T-helper 22 cell (primary cell): ENCODE measurements around the gene FAM171A2.
"Not testable (repeated sequence)": the region's sequence is repeated elsewhere in the genome, so short reads cannot be mapped to it uniquely, and the experiment has no call there.

ENCODE experiments used
- DNase-seq: peaks from one replicate; pipeline ENCODE4 v3.0.0-alpha.2; 2020; ENCODE audit warnings: low read depth

Gene FAM171A2

DNA sequence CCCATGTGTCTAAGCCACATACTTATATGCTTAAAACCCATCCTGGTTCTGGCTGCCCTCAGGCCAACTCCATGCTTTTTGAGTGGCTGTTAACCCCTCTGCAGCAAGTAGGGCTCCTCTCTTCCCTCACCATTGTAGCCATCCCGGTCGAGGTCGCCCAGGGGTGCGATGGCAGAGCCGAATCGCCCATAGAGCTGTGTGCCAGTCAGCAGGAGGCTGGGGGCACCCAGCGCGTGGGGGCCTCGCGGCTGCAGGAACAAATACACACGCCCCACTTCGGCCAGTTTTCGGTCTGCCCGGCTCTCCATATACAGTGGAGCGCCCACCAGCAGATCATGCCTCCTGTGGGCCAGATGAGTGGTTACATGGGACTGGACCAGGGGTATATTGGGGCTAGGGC lies 19.7 kb upstream of the FAM171A2 start:
- no peak for DNase-seq

DNA sequence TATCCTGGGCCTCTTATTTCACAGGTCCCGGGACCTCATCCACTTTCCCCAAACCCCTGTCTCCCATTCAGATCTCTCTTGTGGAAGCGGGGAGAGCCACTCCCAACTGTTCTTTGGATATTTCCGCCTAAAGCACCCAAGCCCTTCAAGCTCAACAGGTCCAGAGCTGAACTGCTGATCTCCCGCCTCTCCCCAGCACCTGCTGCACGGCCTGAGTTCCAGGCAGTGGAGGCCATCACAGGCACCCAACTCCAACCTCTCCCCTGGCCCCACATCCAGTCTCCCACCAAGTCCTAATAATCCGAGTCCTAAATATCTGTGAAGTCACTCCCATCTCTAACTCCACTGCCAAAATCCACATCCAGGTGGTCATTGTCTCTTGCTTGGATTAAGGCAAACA lies 19.3 kb upstream of the FAM171A2 start:
- no peak for DNase-seq

DNA sequence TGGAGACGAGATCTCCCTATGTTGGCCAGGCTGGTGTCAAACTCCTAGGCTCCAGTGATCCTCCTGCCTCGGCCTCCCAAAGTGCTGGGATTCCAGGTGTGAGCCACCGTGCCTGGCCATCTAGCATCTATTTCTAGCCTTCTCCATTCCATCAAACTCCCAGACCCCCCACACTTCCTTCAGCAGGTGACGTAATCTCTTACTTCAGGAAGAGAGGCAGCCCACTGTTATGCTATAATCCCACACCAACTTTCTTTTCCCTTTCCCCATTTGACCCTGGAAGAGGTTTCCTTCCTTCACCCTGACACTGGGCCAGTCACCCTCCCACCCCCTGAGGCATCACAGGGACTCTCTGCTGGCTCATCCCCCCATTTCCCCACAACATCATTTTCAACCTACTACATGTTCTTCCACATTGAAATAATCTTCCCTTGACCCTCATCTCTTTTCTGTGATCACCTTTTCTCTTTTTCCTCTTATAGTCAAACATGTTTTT lies 18.2 kb upstream of the FAM171A2 start:
- no peak for DNase-seq

DNA sequence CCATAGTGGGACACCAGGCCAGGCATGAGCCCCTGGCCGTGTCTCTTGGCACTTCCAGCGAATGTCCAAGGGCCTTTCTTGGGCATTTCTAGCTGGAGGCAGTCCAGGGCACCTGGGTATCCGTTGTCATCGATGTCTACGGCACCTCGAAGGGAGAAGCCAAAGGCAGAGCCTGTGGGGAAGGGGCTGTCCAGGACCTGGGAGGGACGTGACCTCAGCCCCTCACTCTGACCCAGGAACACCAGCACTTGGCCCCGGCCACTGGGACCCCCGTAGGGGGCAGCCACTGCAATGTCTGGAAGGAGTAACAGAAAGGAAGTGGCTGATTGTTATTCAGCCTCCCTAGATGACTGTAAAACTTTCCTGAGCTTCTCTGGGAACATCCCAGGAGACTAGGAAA lies 17.1 kb upstream of the FAM171A2 start:
- DNase-seq: no peak

DNA sequence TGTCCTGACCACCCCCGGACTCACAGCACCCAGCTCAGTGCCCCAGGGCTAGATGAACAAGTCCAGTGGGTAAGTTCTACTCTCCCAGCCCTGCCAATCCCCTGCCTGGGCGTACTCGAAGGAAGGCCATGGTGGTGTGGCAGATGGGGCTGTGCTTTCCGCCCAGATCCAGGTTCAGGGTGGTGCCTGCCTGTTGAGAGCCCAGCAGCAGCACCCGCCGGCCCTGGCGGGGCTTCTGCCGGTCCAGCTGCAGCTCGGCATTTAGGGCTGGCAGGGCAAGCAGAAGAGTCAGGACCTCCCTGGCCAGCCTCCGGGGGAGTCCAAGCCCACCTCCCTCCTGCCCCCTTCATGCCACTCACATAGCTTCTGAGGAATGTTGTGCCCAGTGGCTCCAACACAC lies 16.2 kb upstream of the FAM171A2 start:
- DNase-seq: no peak

DNA sequence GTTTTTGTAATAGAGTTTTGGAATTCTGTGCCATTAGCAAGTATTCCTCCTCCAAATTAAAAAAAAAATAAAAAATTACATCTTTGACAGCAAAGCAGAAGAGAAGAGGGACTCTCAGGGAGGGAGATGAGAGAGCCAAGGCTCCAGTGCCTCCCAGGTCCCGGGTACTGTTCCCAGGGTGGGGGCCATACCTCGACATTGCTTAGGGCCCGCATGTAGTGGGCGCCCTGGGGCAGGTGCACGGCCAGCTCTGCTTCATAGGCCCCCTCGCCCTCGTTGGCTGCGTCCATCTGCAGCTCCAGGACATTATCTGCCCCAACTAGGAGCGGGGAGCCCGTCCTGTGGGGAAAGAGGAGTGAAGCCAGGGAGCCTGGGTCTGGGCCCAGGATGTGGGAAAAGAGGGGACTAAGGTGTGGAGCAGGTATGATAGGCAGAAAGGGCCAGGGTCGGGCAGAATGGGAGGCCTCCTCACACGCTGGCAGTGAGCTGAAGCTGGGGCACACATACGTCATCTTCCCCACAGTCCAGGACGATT lies 14.6 kb upstream of the FAM171A2 start:
- no peak for DNase-seq

DNA sequence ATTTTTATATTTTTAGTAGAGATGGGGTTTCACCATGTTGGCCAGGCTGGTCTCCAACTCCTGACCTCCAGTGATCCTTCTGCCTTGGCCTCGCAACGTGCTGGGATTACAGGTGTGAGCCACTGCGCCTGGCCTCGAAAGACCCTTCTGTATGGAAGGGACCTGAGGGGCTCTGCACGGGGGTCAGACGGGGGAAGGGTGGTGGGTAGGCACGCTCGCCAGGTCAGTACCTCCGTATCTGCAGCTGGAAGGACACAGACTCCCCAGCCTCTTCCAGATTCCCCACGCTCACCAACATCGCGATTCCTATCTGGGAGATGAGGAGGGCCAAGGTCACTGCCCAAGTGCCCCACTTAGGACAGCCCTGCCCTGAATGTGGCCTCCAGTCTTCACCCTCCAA lies 13.1 kb upstream of the FAM171A2 start:
- DNase-seq: no peak

DNA sequence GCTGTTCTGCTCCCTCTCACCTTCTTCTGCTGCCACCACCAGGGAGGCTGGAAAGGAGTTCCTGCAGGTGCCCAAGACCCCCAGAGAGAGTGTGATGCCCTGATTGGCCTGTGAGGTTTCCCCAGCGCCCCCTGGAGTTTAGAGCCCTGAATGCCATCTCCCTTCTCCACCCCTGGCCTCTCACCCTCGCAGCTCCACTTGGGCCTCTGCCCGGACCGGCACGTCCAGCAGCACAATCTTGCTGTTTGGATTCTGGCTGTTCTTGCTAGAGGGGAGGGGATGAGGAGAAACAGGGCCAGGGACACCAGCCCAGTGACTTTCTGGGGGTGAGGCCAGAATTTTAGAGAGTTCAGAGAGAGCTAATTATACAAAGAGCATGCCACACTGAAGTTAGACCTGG lies 12.5 kb upstream of the FAM171A2 start:
- DNase-seq: no peak

DNA sequence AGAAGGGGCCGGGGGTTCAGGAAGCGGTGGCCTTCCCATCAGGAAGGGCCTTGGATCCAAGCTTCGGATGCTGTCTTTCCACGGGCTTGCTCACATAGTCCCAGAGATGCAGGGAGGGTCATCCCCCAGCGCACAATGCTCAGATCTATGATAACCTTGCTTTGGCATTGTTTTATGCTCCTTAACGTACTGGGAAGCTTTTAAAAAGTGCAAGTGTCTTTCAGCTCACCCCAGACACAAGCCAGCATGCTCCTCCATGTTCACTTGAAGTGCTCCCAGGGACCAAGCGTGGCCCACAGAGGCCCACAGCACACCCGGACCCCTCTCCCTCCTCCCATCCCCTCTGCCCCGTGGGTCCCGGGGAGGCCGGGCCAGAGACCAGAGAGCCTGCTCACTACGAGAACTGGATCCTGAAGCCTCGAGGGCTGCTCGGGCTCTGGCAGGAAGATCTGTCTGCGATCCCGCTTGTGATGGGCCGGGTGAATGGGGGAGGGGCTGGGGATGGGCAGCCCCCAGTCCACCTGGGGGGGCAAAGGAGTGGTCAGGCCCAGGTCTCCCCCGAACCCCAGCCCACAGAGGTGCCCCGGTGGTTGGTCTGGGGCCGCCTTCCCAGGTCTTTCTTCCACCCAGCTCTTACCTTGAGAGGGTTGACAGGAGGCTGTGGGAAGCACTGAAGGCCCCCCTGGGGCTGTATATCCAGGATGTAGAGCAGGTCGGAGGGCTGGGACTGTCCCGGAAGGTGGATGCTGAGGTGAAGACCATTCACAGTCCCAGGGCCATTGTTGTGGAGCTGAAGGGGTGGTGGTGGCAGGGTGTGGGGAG lies 11.8 kb upstream of the FAM171A2 start:
- no peak for DNase-seq

DNA sequence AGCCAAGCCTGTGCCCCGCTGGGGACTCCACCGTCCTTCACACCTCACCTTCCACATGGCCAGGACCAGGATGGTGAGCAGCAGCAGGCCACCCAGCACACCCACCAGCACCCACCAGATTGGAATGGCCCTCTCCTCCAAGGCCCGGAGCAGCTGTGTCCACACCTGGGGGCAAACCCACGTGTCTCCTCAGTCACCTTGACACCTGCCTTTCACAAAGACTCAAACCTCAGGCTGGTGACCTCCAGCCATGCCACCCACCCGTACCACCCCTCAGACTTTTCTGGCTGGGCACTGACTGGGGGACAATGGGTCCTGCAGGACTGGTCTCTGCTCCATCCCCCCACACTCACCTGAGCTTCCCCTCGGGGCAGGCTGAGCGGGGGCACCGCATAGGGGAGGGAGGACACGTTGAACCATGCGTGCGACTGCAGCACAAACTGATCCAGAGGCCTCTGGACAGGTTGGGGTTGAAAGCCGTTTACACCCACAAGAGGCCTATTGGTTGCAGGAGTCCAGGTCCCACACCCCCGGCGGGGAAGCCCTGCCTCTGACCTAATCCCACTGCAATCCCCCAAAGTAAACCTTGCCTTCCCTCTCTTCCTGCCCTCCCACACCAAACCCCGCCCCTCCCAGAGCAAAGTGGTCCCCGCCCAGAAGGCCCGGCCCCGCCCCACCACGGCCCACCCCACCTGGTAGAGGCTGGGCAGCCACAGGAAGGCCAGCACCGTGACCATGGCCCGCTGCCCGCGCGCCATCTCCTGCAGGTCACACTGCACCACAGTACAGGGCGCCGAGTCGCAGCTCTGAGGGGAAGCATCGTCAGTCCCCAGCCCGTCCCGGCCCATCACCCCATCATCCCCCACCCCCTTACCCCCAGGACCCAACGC lies 10.9 kb upstream of the FAM171A2 start:
- no peak for DNase-seq

DNA sequence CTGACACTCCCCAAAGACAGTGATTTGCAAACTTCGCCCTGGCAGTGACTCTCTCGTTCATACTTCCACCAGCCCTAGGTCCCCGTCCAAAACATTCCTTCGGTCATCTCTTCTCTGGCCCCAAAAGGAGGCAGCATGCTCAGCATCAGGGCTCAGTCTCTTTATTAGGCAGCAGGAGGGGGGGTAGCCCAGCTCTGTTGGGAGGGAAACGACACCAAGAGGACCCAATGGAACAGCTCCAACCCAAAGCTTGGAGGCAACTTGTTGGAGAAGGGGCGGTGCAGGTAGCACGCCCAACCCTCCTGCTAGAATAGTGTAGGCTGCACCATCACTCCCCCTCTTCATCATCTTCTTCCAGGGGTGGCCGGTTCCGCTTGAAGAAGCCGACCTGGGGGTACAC lies 8.4 kb upstream of the FAM171A2 start:
- no peak for DNase-seq

DNA sequence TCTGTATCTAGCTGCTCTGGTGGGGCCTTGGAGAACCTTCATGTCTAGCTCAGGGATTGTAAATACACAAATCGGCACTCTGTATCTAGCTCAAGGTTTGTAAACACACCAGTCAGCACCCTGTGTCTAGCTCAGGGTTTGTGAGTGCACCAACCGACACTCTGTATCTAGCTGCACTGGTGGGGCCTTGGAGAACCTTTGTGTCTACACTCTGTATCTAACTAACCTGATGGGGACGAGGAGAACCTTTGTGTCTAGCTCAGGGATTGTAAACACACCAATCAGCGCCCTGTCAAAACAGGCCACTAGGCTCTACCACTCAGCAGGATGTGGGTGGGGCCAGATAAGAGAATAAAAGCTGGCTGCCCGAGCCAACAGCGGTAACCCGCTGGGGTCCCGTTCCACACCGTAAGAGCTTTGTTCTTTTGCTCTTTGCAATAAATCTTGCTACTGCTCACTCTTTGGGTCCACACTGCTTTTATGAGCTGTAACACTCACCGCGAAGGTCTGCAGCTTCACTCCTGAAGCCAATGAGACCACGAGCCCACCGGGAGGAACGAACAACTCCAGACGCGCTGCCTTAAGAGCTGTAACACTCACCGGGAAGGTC lies 5.9 kb upstream of the FAM171A2 start:
- not testable (repeated sequence) for DNase-seq

DNA sequence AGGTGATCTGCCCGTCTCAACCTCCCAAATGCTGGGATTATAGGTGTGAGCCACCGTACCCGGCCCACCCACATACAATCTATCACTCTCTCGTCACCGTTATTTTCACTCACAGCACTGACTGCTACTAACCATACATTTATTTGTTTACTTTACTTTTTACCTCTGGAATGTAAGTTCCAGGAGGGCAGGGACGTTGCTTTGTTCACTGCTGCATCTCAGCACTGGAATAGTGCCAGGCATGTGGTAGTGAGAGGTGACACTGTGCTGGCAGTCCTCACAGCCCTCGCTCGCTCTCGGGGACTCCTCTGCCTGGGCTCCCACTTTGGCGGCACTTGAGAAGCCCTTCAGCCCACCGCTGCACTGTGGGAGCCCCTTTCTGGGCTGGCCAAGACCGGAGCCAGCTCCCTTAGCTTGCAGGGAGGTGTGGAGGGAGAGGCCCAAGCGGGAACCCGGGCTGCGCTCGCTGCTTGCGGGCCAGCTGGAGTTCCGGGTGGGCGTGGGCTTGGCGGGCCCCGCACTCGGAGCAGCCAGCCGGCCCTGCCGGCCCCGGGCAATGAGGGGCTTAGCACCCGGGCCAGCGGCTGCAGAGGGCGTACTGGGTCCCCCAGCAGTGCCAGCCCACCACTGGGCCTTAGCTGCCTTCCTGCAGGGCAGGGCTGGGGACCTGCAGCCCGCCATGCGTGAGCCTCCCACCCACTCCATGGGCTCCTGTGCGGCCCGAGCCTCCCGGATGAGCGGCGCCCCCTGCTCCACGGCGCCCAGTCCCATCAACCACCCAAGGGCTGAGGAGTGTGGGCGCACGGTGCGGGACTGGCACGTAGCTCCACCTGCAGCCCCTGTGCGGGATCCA lies 5.0 kb upstream of the FAM171A2 start:
- not testable (repeated sequence) for DNase-seq

DNA sequence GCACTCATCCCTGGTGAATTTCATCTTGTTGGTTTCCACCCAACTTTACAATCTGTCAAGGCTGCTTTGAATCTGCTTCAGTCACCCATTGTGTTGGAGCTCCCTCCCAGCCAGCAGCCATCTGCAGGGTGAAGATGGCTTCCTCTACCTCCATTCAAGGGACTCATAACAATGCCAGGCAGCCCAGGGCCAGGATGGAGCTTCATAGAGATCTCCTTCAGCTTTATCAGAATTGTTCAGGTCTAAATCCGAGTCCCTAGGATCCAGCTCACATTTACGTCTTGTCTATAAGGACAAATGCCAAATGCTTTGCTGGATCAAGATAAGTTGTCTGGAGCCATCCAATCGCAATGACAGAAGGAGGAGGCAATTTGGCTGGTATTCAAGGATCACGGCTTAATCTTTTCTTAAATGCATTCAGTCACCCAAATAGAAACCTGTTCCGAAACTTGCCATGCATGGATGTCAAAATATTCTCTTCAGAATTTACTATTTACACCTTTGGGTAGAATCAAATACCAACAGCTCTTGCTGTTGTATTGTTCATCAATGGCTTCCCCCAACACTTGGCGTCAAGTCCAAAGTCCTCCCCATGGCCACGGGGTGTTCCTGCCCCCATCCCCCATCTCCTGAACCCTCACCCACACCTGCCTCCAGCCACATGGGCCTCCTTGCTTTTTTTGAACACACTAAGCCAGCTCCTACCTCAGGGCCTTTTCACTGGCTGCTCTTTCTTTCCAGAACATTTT lies 3.8 kb upstream of the FAM171A2 start:
- no peak for DNase-seq

DNA sequence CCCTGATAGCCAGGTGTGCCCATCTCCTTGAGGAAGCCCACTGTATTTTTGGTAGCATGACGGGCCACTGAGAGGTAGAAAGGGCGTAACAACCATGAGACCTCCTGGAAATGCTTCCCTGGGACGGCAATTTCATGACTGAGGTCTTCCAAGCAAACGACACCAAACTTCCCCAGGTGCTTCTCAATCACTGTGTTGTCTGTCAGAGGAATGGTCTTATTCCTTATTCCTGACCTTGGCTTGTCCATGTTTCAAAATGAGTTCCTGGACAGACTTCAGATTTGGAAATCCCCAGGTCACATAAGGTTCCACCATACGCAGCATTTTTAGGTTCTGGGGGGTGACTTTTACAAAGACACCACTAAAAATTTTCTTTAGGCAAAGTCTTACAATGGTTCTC lies 1.4 kb upstream of the FAM171A2 start:
- DNase-seq: not testable (repeated sequence)

DNA sequence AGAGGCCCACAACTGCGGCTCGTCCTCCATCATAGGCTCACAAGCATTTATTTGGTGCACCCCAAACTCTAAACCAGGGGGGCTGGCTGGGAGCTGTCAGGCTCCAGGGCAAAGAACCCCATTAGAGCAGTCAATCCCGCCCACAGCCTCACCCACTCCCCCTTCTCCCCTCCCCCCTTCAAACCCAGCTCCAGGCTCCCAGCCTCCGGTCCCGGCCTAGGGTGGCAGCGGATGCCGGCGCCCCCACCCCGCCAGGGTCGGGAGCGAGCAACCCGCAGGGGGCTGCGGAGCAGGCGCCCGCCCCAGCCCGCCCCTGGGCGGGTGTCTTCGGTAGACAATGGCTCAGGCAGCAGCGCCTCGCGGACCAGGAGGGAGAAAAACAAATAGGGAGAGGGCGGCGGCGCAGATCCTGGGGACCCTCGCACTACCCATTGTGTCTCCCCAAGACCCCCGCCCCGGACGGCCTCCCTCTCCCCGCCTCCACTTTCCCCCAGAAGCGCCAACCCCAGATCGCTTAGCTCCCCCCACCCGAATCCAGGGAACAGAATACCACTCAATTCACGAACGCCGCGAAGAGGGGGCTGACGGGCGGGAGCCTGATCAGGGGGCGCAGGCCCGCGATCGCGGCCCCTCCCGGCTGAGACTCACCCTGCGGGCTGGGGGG lies 572 bp downstream of the FAM171A2 start:
- DNase-seq: no peak

DNA sequence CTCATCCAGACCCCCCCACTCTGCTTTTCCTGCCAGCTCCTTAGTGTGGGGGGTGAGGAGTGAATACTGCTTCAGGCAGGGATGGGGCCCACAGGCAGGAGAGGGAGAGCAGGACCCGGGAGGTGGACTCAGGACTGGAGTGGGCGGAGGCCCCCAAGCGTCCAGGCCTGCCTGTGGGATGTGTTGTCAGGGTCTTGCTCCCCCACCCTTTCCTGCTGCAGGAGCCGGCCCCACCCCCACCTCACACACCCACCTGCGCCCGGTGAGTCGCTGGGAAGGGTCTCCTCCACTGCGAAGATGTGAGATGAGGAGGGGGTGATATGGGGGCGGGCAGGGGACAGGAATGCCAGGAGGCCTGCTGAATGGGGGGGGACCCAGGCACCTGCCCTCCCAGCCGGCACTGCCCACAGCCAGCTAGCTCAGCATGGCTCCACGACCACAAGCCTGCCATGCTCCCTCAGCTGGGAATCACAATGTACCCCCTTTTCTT lies 1.1 kb downstream of the FAM171A2 start:
- DNase-seq: no peak

DNA sequence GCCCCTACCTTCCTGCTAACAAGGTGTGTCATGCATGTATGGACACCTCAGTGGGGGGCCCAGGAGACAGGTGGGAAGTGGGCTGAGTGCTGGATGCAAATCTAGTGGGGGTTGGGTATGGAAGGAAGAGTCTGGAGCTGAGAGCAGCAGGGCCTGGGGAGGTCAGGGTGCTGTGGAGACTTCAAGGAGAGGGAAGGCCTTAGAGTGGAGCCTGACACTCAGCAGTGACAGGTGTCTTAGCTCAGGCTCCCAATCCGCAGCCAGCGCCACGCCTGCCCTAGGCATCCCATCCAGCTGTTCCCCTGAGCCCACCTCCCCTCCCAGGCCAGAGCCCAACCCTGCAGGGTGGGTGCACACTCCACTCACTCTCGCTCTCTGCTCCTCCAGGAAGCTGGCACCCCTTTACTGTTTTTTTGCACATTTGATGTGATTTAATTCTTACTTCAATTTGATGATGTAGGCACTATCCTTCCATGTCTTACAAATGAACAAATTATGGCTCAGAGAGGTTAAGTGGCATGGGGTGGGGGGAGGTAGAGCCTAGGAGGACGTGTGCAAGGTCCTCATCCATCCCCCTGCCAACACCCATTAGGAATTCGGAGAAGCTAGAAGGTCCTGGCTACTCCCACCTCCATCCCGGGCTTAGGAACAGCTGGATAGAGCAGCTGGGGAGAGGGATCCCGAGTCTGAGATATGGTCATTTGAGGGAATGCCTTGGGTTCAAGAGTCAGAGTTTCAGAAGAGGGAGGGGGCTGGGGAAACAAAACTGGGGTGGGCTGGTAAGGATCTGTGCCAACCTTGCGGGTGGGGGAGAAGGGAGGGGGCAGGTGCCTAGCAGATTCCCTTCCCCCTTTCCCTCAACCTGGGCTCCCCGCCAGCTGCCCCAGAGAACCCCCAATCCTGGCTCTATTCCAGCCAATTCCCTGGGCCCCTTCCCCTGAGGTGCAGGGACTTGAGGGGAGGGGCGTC lies 2.1 kb downstream of the FAM171A2 start:
- no peak for DNase-seq

DNA sequence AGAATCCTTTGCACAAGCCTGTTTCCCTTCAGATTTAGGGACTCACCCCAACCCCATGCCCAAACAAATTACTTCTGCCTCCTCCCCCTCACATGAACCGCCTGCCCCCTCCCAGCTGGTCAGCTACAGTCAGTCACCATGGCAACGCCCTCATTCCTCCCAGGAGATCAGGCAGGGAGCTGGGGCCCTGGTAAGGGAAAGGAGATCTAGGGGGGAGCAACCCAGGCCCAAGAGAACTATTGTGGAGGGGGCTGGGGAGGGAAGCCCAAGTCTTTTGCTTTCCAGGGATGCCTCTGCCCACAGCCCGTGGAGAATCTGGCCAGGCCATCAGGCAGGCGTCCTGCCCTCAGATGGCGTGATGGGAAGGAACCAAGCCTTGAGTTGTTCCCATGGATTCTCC lies 2.8 kb downstream of the FAM171A2 start:
- no peak for DNase-seq
